EL (cell line): ENCODE results near the gene ASTN2.
"Not testable (repeated sequence)": the region's sequence is repeated elsewhere in the genome, so short reads cannot be mapped to it uniquely, and the experiment has no call there.

Experiments used
- DNase-seq: peaks from one replicate; pipeline ENCODE4 v3.0.0-alpha.2; 2016

ASTN2 gene

GRCh38 chr9:116899337-116900006 lies 515.4 kb downstream of the ASTN2 start:
- peak; percentile 71 for DNase-seq

- not testable (repeated sequence) for DNase-seq
These were observed 516.7 kb downstream of the ASTN2 start for GRCh38 chr9:116898131-116898530.

- DNase-seq = no peak
These were observed 517.7 kb downstream of the ASTN2 start for GRCh38 chr9:116897201-116897600.

- peak; percentile 3 for DNase-seq
These were observed 518.9 kb downstream of the ASTN2 start for GRCh38 chr9:116895961-116896360.

GRCh38 chr9:116891424-116891823 lies 523.4 kb downstream of the ASTN2 start:
- DNase-seq = no peak

GRCh38 chr9:116888476-116888875 lies 526.4 kb downstream of the ASTN2 start:
- DNase-seq = not testable (repeated sequence)

GRCh38 chr9:116888066-116888465 lies 526.8 kb downstream of the ASTN2 start:
- no peak for DNase-seq

- no peak for DNase-seq
These were observed 531.2 kb downstream of the ASTN2 start for GRCh38 chr9:116883676-116884075.

- no peak for DNase-seq
These were observed 537.8 kb downstream of the ASTN2 start for GRCh38 chr9:116877072-116877471.

GRCh38 chr9:116875576-116875975 lies 539.3 kb downstream of the ASTN2 start:
- DNase-seq = no peak

GRCh38 chr9:116873937-116874914 lies 540.6 kb downstream of the ASTN2 start:
- no peak for DNase-seq

- no peak for DNase-seq
These were observed 541.4 kb downstream of the ASTN2 start for GRCh38 chr9:116873491-116873890.

GRCh38 chr9:116870566-116870965 lies 544.3 kb downstream of the ASTN2 start:
- no peak for DNase-seq

- DNase-seq = no peak
These were observed 546.7 kb downstream of the ASTN2 start for GRCh38 chr9:116868201-116868600.

GRCh38 chr9:116861321-116861720 lies 553.5 kb downstream of the ASTN2 start:
- DNase-seq = no peak

GRCh38 chr9:116860509-116861120 lies 554.2 kb downstream of the ASTN2 start:
- peak; percentile 61 for DNase-seq

- no peak for DNase-seq
These were observed 555.1 kb downstream of the ASTN2 start for GRCh38 chr9:116859763-116860162.

GRCh38 chr9:116857321-116857720 lies 557.5 kb downstream of the ASTN2 start:
- DNase-seq = no peak

- no peak for DNase-seq
These were observed 558.8 kb downstream of the ASTN2 start for GRCh38 chr9:116855881-116856662.

- DNase-seq = no peak
These were observed 565.1 kb downstream of the ASTN2 start for GRCh38 chr9:116849721-116850120.

GRCh38 chr9:116844621-116845020 lies 570.2 kb downstream of the ASTN2 start:
- DNase-seq = no peak

- DNase-seq = no peak
These were observed 570.8 kb downstream of the ASTN2 start for GRCh38 chr9:116843863-116844620.
